Heart right ventricle (tissue), 16 donors: ENCODE measurements around the gene SYT14. TPM values are rescaled to one million over a fixed set of nuclear protein-coding genes. Genes with fewer than 3 reads are reported as not detected.
"Not testable (repeated sequence)": the region's sequence is repeated elsewhere in the genome, so short reads cannot be mapped to it uniquely, and the experiment has no call there.

ENCODE experiments used
- ATAC-seq, 8 donors: fragments of 200-7000 bp; cut with Tn5 transposase; one replicate each; pipeline ENCODE4 v1.9.1; 2020; ENCODE audit warnings: mild to moderate bottlenecking in 8 of 8, moderate library complexity in 8 of 8, moderate number of reproducible peaks in 1 of 8
- DNase-seq, 2 donors: peaks; one replicate each; pipeline ENCODE4 v3.0.0-alpha.2; 2020
- H3K27ac ChIP-seq, 10 donors: fragments of 200-600 bp; sonication (generic) in 2 of 10; one replicate each; pipeline versions ENCODE4 v1.5.0 to v1.8.0; 2020 to 2022; ENCODE audit warnings: mild to moderate bottlenecking in 3 of 10
- H3K27me3 ChIP-seq, 7 donors: fragments of 200-600 bp; one replicate each; pipeline ENCODE4 v1.8.0; 2021 to 2022; ENCODE audit warnings: mild to moderate bottlenecking in 2 of 7
- H3K36me3 ChIP-seq, 9 donors: fragments of 200-600 bp; sonication (generic) in 1 of 9; one replicate each; pipeline versions ENCODE4 v1.5.0 to v1.8.0; 2020 to 2022; ENCODE audit warnings: mild to moderate bottlenecking in 2 of 9
- H3K4me1 ChIP-seq, 9 donors: fragments of 200-600 bp; sonication (generic) in 1 of 9; one replicate each; pipeline versions ENCODE4 v1.5.0 to v1.8.0; 2020 to 2022; ENCODE audit warnings: mild to moderate bottlenecking in 4 of 9
- H3K4me3 ChIP-seq, 10 donors: fragments of 200-600 bp; sonication (generic) in 2 of 10; one replicate each; pipeline versions ENCODE4 v1.5.0 to v1.8.0; 2020 to 2022; ENCODE audit warnings: mild to moderate bottlenecking in 7 of 10, moderate library complexity in 2 of 10
- H3K9me3 ChIP-seq, 11 donors: fragments of 200-600 bp in 10 of 11; sonication (generic) in 2 of 11; one replicate each; pipeline versions ENCODE4 v1.5.0 to v1.8.0; 2013 to 2022; ENCODE audit warnings: mild to moderate bottlenecking in 2 of 11, control low read depth in 1 of 11, moderate library complexity in 1 of 11
- WGBS, 2 donors: extraction: QIAGEN DNeasy Blood & Tissue Kit; methylation state at CpG; one replicate each; pipeline ENCODE4 v1.1.7; 2013; ENCODE audit warnings: inconsistent platforms in 1 of 2; 5-methylcytosine and 5-hydroxymethylcytosine counted together
- intact Hi-C, 10 donors: fragments of 100-400 bp; cut with DNase I; formaldehyde crosslinking; loops; one replicate each; pipeline versions ENCODE4 v1.11.1 to v1.14.2; 2022
- polyA plus RNA-seq, 2 donors: library from polyadenylated mRNA; stranded (reverse); fragments of 200-250 nt; gene quantifications; one replicate each; pipeline ENCODE4 v1.2.3, GENCODE V29; 2013
- total RNA-seq, 10 donors: library from RNA; stranded (reverse); fragmentation: NEBNext Ultra II Directional in 3 of 10; extraction: Animal tissue kit (Norgen Biotek cat#: 25700) in 3 of 10; gene quantifications; one replicate each; pipeline versions ENCODE4 v1.2.1 to v1.2.4, GENCODE V29; 2021 to 2023
- TF ChIP-seq, protein P1 (sequence below), 9 donors: fragments of 200-600 bp; sonication (generic) in 2 of 9; IDR thresholded peaks; one replicate each; pipeline versions ENCODE4 v1.5.0 to v1.8.0; 2021 to 2022; ENCODE audit warnings: antibody characterized with exemption in 9 of 9, mild to moderate bottlenecking in 5 of 9, moderate library complexity in 1 of 9
- donor health status: Arrhythmogenic right ventricular cardiomyopathy.
- donor health status: ischemic (EF 13 %, LVEDD 7.1; RV severe dilation, severe dysfunction).
- donor health status: healthy with polysubstance abuse.
- donor health status: DM: no; HTN: yes; CAD: no.
- donor health status: DM: no; HTN: no; CAD: no.
- donor health status: ischemic (EF 25% LVEDD 6.9; RV normal size, moderate dysfunction).
- donor health status: ischemic (EF 25% LVEDD 5.7; RV mildly dilated, moderate dysfunction).
- donor health status: healthy.
- donor health status: DM: yes; HTN: yes; CAD: no.
- donor health status: Ischemic cardiomyopathy.
- donor health status: ischemic (EF 35%, LVEDD 5.7; RV mildly dilated, moderate dysfunction).
- donor health status: nonischemic (EF 11% LVEDD 7.7; RV severe dilation, severe dysfunction).
- donor health status: DM: yes; HTN: yes; CAD: no.
- donor health status: PGD.
- donor health status: ischemic (EF 29% LVEDD 5.4; RV normal size, mild dysfunction).
- donor health status: nonischemic (EF 23%, LVEDD 6.1; RV moderate dilation, normal function).

Gene SYT14
- total and polyA plus RNA-seq, 12 donors = 0.06 TPM; not detected in 11

DNA sequence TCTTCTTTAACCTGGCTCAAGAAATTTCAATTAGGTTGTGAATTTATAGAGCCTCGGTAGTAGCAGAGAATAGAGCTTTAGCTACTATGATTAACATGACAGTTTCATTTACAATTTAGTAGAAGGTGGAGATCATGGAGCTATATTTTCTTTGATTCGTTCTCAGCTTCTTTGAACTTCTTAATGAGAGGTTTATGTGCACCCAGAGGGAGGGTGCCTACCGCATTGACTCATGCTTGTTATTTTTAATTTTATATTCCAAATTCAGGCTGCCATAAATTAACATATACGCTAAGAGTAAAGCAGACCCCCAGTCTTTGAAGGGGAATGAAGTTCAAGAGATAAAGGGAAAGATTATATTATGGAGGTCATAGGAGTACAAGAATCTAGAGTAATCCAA, 24.4 kb downstream of the SYT14 start:
- 79% methylated on average over 4 of the region's 4 CpGs for WGBS, 2 donors
- DNase-seq = no peak
- TF ChIP-seq, protein P1, sequence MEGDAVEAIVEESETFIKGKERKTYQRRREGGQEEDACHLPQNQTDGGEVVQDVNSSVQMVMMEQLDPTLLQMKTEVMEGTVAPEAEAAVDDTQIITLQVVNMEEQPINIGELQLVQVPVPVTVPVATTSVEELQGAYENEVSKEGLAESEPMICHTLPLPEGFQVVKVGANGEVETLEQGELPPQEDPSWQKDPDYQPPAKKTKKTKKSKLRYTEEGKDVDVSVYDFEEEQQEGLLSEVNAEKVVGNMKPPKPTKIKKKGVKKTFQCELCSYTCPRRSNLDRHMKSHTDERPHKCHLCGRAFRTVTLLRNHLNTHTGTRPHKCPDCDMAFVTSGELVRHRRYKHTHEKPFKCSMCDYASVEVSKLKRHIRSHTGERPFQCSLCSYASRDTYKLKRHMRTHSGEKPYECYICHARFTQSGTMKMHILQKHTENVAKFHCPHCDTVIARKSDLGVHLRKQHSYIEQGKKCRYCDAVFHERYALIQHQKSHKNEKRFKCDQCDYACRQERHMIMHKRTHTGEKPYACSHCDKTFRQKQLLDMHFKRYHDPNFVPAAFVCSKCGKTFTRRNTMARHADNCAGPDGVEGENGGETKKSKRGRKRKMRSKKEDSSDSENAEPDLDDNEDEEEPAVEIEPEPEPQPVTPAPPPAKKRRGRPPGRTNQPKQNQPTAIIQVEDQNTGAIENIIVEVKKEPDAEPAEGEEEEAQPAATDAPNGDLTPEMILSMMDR (IDR thresholded peaks at IDR 0.05) = no peak
- H3K36me3 ChIP-seq = no peaks in the 10 kb centered on the region
- no peaks in the 10 kb centered on the region for H3K9me3 ChIP-seq
- no peak for ATAC-seq
- H3K27ac ChIP-seq = no peak overlapping the region
- H3K4me3 ChIP-seq = no peak overlapping the region
- H3K27me3 ChIP-seq = peaks cover 0 to 4% (median 0%) of the 10 kb centered on the region in 7 donors
- H3K4me1 ChIP-seq = no peaks in the 10 kb centered on the region
- intact Hi-C loops = no loop called here

DNA sequence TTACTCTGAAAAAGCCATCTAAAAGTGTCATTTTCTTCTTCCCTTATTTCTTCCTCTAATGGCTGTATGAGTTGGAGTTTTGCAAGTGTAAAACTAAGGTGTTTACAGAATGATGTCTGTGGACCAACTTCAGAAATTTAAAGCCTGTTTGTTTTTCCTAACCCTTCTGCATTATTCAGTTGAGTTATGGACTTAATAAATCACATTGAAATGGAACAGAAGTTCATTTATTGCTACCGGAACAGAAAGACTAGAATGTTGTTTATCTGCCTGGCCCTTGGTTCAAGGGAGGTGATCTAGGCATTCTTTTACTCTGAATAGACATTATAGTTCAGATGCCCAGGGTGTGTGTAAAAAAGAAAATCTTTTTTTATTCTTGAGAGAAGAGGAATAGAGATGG, 24.8 kb downstream of the SYT14 start:
- intact Hi-C loops = no loop called here
- ATAC-seq (no peak), DNase-seq (no peak)
- TF ChIP-seq, protein P1 (IDR thresholded peaks at IDR 0.05) = no peak
- Histone ChIP-seq H3K4me3 (no peak overlapping the region), H3K9me3 (no peaks in the 10 kb centered on the region), H3K27ac (no peak overlapping the region), H3K36me3 (no peaks in the 10 kb centered on the region), H3K4me1 (no peaks in the 10 kb centered on the region), H3K27me3 (peaks cover 0 to 4% (median 0%) of the 10 kb centered on the region in 7 donors)
- 84 to 87% methylated on average over 1 of the region's 1 CpG for WGBS, 2 donors

DNA sequence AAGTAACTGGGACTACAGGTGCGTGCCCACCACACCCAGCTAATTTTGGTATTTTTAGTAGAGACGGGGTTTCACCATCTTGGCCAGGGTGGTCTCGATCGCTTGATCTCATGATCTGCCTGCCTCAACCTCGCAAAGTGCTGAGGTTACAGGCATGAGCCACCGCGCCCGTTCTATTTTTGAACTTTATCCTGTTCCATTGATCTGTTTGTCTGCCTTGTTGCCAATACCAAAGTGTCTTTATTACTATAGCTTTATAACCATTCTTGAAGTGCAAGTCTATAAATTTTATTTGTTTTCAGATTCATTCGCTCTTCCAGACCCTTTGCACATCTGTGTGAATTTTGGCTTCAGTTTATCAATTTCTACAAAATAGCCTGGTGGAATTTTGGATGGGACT, 28.0 kb downstream of the SYT14 start:
- WGBS, 2 donors = 90 to 95% methylated on average over 9 of the region's 9 CpGs

DNA sequence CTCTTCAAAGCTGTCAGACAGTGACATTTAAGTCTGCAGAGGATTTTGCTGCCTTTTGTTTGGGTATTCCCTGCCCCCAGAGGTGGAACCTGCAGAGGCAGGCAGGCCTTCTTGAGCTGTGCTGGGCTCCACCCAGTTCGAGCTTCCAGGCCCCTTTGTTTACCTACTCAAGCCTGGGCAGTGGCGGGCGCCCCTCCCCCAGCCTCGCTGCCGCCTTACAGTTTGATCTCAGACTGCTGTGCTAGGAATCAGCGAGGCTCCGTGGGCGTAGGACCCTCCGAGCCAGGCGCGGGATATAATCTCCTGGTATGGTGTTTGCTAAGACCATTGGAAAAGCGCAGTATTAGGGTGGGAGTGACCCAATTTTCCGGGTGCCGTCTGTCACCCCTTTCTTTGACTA, 40.7 kb downstream of the SYT14 start:
- H3K36me3 ChIP-seq, H3K4me1 ChIP-seq, H3K4me3 ChIP-seq, H3K27me3 ChIP-seq, ATAC-seq, intact Hi-C loops, H3K9me3 ChIP-seq, DNase-seq, H3K27ac ChIP-seq: not testable (repeated sequence)
- WGBS, 2 donors = 81 to 85% methylated on average over 12 to 14 of the region's 14 CpGs

More for the DNA sequence above, 28.0 kb downstream of the SYT14 start:
- peaks cover 0 to under 1% (median 0%) of the 10 kb centered on the region in 7 donors for H3K27me3 ChIP-seq
- no peak overlapping the region for H3K27ac ChIP-seq
- no peaks in the 10 kb centered on the region for H3K4me1 ChIP-seq
- ATAC-seq (no peak), DNase-seq (no peak)
- TF ChIP-seq, protein P1 (IDR thresholded peaks at IDR 0.05) = no peak
- no peaks in the 10 kb centered on the region for H3K36me3 ChIP-seq
- intact Hi-C loops = no loop called here
- H3K9me3 ChIP-seq = peaks cover 0 to 3% (median 0%) of the 10 kb centered on the region in 11 donors
- no peak overlapping the region for H3K4me3 ChIP-seq

DNA sequence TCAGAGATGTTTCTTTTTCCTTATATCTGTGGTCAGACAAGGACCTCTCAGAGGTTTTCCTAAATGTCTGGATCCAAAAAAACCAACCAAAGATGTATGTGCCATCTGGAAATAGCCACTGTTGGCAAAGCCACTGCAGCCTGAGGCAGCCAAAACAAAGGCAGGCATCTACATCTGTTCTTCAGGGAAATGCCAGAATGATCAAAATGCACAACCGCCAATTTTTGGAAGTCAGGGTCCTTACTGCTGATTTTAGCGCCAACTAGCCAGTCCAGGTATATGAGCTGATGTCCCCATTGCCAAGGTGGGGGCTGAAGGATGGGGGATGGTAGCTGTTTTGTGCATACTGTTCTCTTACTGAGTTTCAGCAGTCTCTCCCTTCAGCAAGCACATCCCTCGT, 45.9 kb downstream of the SYT14 start:
- Histone ChIP-seq H3K27me3 (peaks cover 0 to 24% (median 14%) of the 10 kb centered on the region in 7 donors), H3K9me3 (peaks cover 0 to 7% (median 0%) of the 10 kb centered on the region in 11 donors), H3K4me3 (no peak overlapping the region), H3K36me3 (no peaks in the 10 kb centered on the region), H3K27ac (no peak overlapping the region), H3K4me1 (no peaks in the 10 kb centered on the region)
- TF ChIP-seq, protein P1 (IDR thresholded peaks at IDR 0.05) = no peak
- DNase-seq (no peak), ATAC-seq (no peak)
- intact Hi-C loops = loop anchor here in 2 of 10 donors (10.0 kb wide), 2 partner anchors 119 to 409 kb away; no protein-coding TSS in a partner anchor
- WGBS, 2 donors = 68 to 79% methylated on average over 3 of the region's 3 CpGs
